GM18861 (cell line): Measurements from ENCODE around the gene OGDH.
"Not testable (repeated sequence)": the region's sequence is repeated elsewhere in the genome, so short reads cannot be mapped to it uniquely, and the experiment has no call there.

Experiments
- ATAC-seq: cut with Tn5 transposase; IDR thresholded peaks from one replicate; pipeline ENCODE4 v1.9.1; 2021; ENCODE audit not compliant: unreplicated experiment

OGDH gene

GRCh38 chr7:44703921-44704320, 97.5 kb downstream of the OGDH start:
- ATAC-seq = no peak

GRCh38 chr7:44705434-44705833, 99.0 kb downstream of the OGDH start:
- no peak for ATAC-seq

GRCh38 chr7:44706788-44707557, 100.5 kb downstream of the OGDH start:
- ATAC-seq = no peak

GRCh38 chr7:44707558-44708230, 101.3 kb downstream of the OGDH start:
- no peak for ATAC-seq

- no peak for ATAC-seq
These were observed 102.8 kb downstream of the OGDH start for GRCh38 chr7:44709011-44709915.

- ATAC-seq = no peak
These were observed 103.6 kb downstream of the OGDH start for GRCh38 chr7:44709945-44710596.

GRCh38 chr7:44711528-44711927, 105.1 kb downstream of the OGDH start:
- no peak for ATAC-seq

GRCh38 chr7:44712012-44712411, 105.6 kb downstream of the OGDH start:
- no peak for ATAC-seq

- ATAC-seq = no peak
These were observed 106.7 kb downstream of the OGDH start for GRCh38 chr7:44713141-44713540.

GRCh38 chr7:44713680-44714335, 107.4 kb downstream of the OGDH start:
- no peak for ATAC-seq

- no peak for ATAC-seq
These were observed 109.8 kb downstream of the OGDH start for GRCh38 chr7:44716205-44716604.

GRCh38 chr7:44720301-44720700, 113.9 kb downstream of the OGDH start:
- no peak for ATAC-seq

GRCh38 chr7:44724276-44724675, 117.8 kb downstream of the OGDH start:
- ATAC-seq = no peak

GRCh38 chr7:44726250-44726649, 119.8 kb downstream of the OGDH start:
- not testable (repeated sequence) for ATAC-seq

- no peak for ATAC-seq
These were observed 120.9 kb downstream of the OGDH start for GRCh38 chr7:44727158-44727936.

GRCh38 chr7:44727937-44728262, 121.5 kb downstream of the OGDH start:
- no peak for ATAC-seq

- no peak for ATAC-seq
These were observed 123.6 kb downstream of the OGDH start for GRCh38 chr7:44729949-44730590.

- not testable (repeated sequence) for ATAC-seq
These were observed 126.5 kb downstream of the OGDH start for GRCh38 chr7:44732971-44733370.

- ATAC-seq = no peak
These were observed 127.5 kb downstream of the OGDH start for GRCh38 chr7:44733708-44734481.
